Natural killer cell (primary cell): Measurements from ENCODE around the gene TCF25. TPM values are rescaled to one million over a fixed set of nuclear protein-coding genes. Genes with fewer than 3 reads are reported as not detected.

Experiments
- ATAC-seq, 3 donors: fragments of 150-1000 bp in 2 of 3; fragments of 200-7000 bp in 1 of 3; cut with Tn5 transposase; 1 replicate in 1 of 3; 2 replicates in 2 of 3; pipeline ENCODE4 v1.10.0; 2021; ENCODE audit warnings: mild to moderate bottlenecking in 2 of 3, moderate library complexity in 2 of 3
- DNase-seq, 2 donors: peaks; one replicate each; pipeline versions ENCODE4 v3.0.0 to v3.0.0-alpha.2; 2013 to 2021; ENCODE audit warnings: mixed read lengths in 1 of 2
- H3K27ac ChIP-seq: one replicate; pipeline ENCODE4 v1.5.1; 2013; ENCODE audit warnings: mild to moderate bottlenecking, low read length
- H3K27me3 ChIP-seq: one replicate; pipeline ENCODE4 v1.6.1; 2013; ENCODE audit warnings: low read length; ENCODE audit not compliant: control insufficient read depth, insufficient read depth
- H3K36me3 ChIP-seq: one replicate; pipeline ENCODE4 v1.6.1; 2013; ENCODE audit warnings: low read length; ENCODE audit not compliant: control insufficient read depth, insufficient read depth
- H3K4me1 ChIP-seq: one replicate; pipeline ENCODE4 v1.6.1; 2013; ENCODE audit warnings: low read length; ENCODE audit not compliant: control insufficient read depth, insufficient read depth
- H3K4me3 ChIP-seq: one replicate; pipeline ENCODE4 v1.5.1; 2013; ENCODE audit warnings: low read length
- H3K9me3 ChIP-seq: one replicate; pipeline ENCODE4 v1.6.1; 2013; ENCODE audit warnings: low read length; ENCODE audit not compliant: control insufficient read depth, insufficient read depth
- H3K27ac Mint-ChIP-seq, 2 donors: one replicate each; pipeline ENCODE4 v1.8.0; 2022; ENCODE audit warnings: mild to moderate bottlenecking in 2 of 2, mixed read lengths in 2 of 2, moderate library complexity in 1 of 2
- H3K27me3 Mint-ChIP-seq, 2 donors: one replicate each; pipeline ENCODE4 v1.8.0; 2022; ENCODE audit warnings: low read depth in 2 of 2, mixed read lengths in 2 of 2
- H3K36me3 Mint-ChIP-seq: one replicate; pipeline ENCODE4 v1.8.0; 2022; ENCODE audit warnings: mixed read lengths
- H3K4me1 Mint-ChIP-seq, 2 donors: one replicate each; pipeline ENCODE4 v1.8.0; 2022; ENCODE audit warnings: mixed read lengths in 2 of 2
- H3K4me3 Mint-ChIP-seq: one replicate; pipeline ENCODE4 v1.8.0; 2022; ENCODE audit warnings: mild to moderate bottlenecking, moderate library complexity, mixed read lengths
- H3K9me3 Mint-ChIP-seq, 2 donors: one replicate each; pipeline ENCODE4 v1.8.0; 2022; ENCODE audit warnings: mixed read lengths in 2 of 2
- CTCF ChIP-seq: fragments of 200-600 bp; IDR thresholded peaks from one replicate; pipeline ENCODE4 v1.8.0; 2022; ENCODE audit warnings: antibody characterized with exemption
- WGBS: methylation state at CpG from one replicate; pipeline ENCODE4 v1.1.7; 2013; ENCODE audit warnings: missing lambda C conversion rate; ENCODE audit not compliant: insufficient coverage; 5-methylcytosine and 5-hydroxymethylcytosine counted together
- intact Hi-C: fragments of 100-400 bp; cut with micrococcal nuclease; formaldehyde crosslinking; loops from one replicate; pipeline ENCODE4 v1.14.2; 2022
- total RNA-seq, 4 donors: library from RNA; stranded (reverse); fragments of 120-200 nt in 1 of 4; gene quantifications; one replicate each; pipeline versions ENCODE4 v1.2.3 to v1.2.4, GENCODE V29; 2013 to 2022

The TCF25 gene
- total RNA-seq, 3 donors from 2014 or later (not counting 1 experiment from before 2014, with no cell fraction given), result 509 to 682 (median 567) TPM

GRCh38 chr16:89892635-89893034 is 19.2 kb downstream of the TCF25 start:
- Histone ChIP-seq H3K27me3 (no peaks in the 10 kb centered on the region), H3K9me3 (no peaks in the 10 kb centered on the region), H3K27ac (no peak overlapping the region), H3K4me3 (no peak overlapping the region), H3K4me1 (peaks cover 7% of the 10 kb centered on the region), H3K36me3 (peaks cover 66% of the 10 kb centered on the region)
- Mint-ChIP-seq H3K36me3 (no peaks in the 10 kb centered on the region), H3K27me3 (no peaks in the 10 kb centered on the region), H3K4me3 (no peak overlapping the region), H3K9me3 (no peaks in the 10 kb centered on the region), H3K4me1 (peaks cover 9 to 12% of the 10 kb centered on the region in 2 donors), H3K27ac (no peak overlapping the region)
- no peak for DNase-seq
- no peak for TF ChIP-seq CTCF
- WGBS, result 98% methylated on average over 9 of the region's 9 CpGs
- ATAC-seq, result no peak
- intact Hi-C loops, result no loop called here

GRCh38 chr16:89893642-89894548 is 20.5 kb downstream of the TCF25 start:
- Histone ChIP-seq H3K27ac (no peak overlapping the region), H3K36me3 (peaks cover 71% of the 10 kb centered on the region), H3K27me3 (no peaks in the 10 kb centered on the region), H3K4me1 (peaks cover 7% of the 10 kb centered on the region), H3K4me3 (no peak overlapping the region), H3K9me3 (no peaks in the 10 kb centered on the region)
- no peak overlapping the region for H3K4me3 Mint-ChIP-seq
- peaks cover 14 to 16% of the 10 kb centered on the region in 2 donors for H3K4me1 Mint-ChIP-seq
- no peak for DNase-seq
- intact Hi-C loops, result no loop called here
- ATAC-seq, result peak in 1 of 3 donors; percentile 21
- TF ChIP-seq CTCF, result no peak
- WGBS, result 95% methylated on average over 45 of the region's 45 CpGs
- peaks cover 3% of the 10 kb centered on the region for H3K36me3 Mint-ChIP-seq
- no peak overlapping the region for H3K27ac Mint-ChIP-seq
- no peaks in the 10 kb centered on the region for H3K27me3 Mint-ChIP-seq
- no peaks in the 10 kb centered on the region for H3K9me3 Mint-ChIP-seq

- H3K27ac ChIP-seq, result no peak overlapping the region
- intact Hi-C loops, result no loop called here
- H3K9me3 ChIP-seq, result no peaks in the 10 kb centered on the region
- ATAC-seq, result no peak
- Mint-ChIP-seq H3K9me3 (no peaks in the 10 kb centered on the region), H3K4me3 (no peak overlapping the region), H3K27ac (no peak overlapping the region), H3K27me3 (no peaks in the 10 kb centered on the region), H3K36me3 (peaks cover 6% of the 10 kb centered on the region), H3K4me1 (peaks cover 10 to 12% of the 10 kb centered on the region in 2 donors)
- no peaks in the 10 kb centered on the region for H3K4me1 ChIP-seq
- WGBS, result 97% methylated on average over 26 of the region's 26 CpGs
- TF ChIP-seq CTCF, result no peak
- no peak for DNase-seq
- H3K36me3 ChIP-seq, result peaks cover 81% of the 10 kb centered on the region
- H3K27me3 ChIP-seq, result no peaks in the 10 kb centered on the region
- H3K4me3 ChIP-seq, result no peak overlapping the region
These were observed 22.3 kb downstream of the TCF25 start for GRCh38 chr16:89895482-89896250.
